Measurements from ENCODE around the gene DIPK1B. TPM values are rescaled to one million over a fixed set of nuclear protein-coding genes. Genes with fewer than 3 reads are reported as not detected.
"Not testable (repeated sequence)": the region's sequence is repeated elsewhere in the genome, so short reads cannot be mapped to it uniquely, and the experiment has no call there.

Gene DIPK1B
- total and polyA plus RNA-seq, 2 donors = 10.8 to 18.9 TPM

DNA sequence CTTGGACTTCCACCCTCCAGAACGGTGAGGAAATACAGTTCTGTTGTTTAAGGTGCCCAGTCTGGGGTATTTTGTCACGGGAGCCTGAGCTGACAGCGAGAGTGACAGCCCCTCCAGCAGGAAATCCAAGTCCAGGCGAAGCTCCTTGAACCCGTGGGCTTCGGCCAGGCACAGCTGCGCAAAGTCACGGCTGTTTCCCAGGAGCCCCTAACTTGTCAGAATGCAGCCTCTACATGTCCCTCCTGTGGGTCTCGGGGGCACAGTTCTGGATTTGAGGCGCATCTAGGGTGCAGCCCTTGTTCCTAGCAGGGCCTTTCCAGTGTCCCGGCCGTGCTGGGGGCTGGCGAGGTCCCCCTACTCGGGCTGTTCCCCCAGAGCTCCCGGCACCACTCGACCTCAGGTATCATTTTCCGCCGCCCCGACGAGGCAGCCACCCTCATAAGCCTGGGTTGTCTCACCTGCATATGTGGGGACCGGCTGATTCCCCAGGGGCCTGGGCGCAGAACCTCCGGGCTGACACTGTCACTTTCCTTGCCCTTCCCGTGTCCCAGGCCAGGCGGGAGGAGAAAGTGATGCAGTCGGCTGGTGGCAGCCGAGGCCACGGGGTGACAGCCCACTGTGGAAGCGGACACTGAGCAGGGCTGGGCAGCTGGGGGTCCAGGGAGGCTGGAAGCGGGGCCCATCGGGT is 41.1 kb downstream of the DIPK1B start:
- no peaks in the 10 kb centered on the region for H3K36me3 ChIP-seq (ENCODE audit: insufficient read depth)
- no peak for DNase-seq (ENCODE audit: extremely low spot score)
- H3K4me3 ChIP-seq (ENCODE audit: low read depth, low read length) = no peak overlapping the region
- H3K4me1 ChIP-seq (ENCODE audit: insufficient read depth) = no peaks in the 10 kb centered on the region
- H3K27ac ChIP-seq (ENCODE audit: low read depth) = no peak overlapping the region
- 87% methylated on average over 31 of the region's 31 CpGs for WGBS

DNA sequence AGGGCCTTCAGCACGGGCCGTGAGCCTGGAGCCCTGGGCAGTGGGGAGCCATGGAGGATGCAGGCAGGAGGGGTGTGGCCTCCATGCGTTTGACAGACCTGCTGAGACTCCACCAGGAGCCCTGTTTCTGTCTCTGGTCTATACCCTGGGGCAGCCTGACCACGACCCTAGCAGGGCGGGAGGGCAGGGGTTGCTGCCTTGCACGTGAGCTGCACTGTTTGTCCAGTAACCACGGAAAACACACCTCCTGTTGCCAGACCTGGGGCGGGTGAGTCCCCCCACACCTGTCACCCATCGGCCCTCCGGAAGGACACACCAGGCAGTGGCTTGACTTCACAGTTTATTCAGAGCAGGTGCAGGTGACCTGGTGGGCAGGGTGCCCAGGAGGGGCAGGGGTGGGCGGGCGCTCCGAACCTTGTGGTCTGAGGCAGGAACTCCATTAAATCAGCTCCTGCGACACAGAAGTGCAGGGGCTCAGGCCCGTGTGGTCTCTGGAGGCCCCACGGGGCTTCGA is 41.7 kb downstream of the DIPK1B start:
- Histone ChIP-seq H3K4me1 (ENCODE audit: insufficient read depth) (no peaks in the 10 kb centered on the region), H3K4me3 (ENCODE audit: low read depth, low read length) (no peak overlapping the region), H3K27ac (ENCODE audit: low read depth) (no peak overlapping the region), H3K36me3 (ENCODE audit: insufficient read depth) (no peaks in the 10 kb centered on the region)
- 76% methylated on average over 17 of the region's 17 CpGs for WGBS
- DNase-seq (ENCODE audit: extremely low spot score) = no peak

DNA sequence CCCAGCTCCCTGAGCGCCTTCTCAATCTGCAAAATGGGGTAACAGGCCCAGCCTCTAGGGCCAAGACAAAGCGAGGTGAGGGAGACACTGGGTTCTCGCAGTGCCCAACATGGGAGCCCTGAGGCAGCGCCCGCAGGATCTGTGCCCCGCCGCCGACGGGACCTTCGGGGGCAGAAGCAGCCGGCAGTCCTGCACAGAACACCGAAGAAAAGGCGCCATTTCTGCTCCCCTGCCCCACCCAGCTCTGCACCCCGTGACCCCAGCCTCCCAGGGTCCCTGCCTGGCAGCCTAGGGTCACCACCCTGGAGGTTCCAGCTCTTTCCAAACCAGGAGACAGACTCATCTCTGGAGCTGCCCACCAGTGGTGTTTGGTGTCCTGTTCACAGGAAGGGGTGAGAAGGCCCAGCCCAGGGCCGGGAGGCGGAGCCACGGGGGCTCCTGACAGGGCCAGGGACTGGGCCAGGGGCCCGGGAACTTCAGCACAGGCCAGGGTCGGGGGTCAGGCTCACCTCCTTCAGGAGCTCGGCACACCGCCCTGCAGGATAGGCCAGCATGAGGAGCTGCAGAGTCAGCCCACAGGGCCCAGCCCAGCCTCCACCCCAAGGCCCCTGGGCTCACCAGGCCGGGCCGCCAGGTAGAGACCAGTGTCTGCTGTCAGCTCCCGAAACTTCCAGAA is 42.4 kb downstream of the DIPK1B start:
- Histone ChIP-seq H3K36me3 (ENCODE audit: insufficient read depth) (no peaks in the 10 kb centered on the region), H3K4me3 (ENCODE audit: low read depth, low read length) (no peak overlapping the region), H3K27ac (ENCODE audit: low read depth) (no peak overlapping the region), H3K4me1 (ENCODE audit: insufficient read depth) (no peaks in the 10 kb centered on the region)
- no peak for DNase-seq (ENCODE audit: extremely low spot score)
- WGBS = 74% methylated on average over 24 of the region's 24 CpGs

DNA sequence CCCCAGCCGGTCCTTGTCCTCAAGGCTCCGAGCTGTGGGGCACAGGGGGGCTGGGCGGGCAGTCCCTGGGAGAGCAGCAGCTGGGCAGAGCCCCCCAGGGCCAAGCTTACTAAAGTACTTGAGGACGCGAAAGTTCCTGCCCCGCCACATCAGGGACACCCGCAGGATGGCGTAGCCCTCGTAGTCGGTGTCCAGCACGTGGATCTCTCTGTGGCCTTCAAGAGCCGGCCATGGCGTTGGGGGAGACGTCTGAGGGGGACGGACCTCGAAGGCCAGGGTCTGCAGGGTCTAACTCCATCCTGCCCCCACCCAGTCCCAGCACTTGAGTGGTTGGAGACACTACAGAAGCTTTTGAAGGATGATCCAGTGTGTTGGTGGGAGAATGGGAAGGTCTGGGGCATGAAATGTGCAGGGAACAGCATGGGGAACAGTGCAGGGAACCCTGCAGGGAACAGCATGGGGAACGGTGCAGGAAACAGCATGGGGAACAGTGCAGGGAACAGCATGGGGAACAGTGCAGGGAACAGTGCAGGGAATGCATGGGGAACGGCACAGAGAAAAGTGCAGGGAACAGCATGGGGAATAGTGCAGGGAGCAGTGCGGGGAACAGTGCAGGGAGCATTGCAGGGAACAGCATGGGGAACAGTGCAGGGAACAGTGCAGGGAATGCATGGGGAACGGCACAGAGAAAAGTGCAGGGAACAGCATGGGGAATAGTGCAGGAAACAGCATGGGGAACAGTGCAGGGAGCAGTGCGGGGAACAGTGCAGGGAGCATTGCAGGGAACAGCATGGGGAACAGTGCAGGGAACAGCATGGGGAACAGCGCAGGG is 43.1 kb downstream of the DIPK1B start:
- not testable (repeated sequence) for H3K27ac ChIP-seq (ENCODE audit: low read depth); H3K36me3 ChIP-seq (ENCODE audit: insufficient read depth); H3K4me1 ChIP-seq (ENCODE audit: insufficient read depth); H3K4me3 ChIP-seq (ENCODE audit: low read depth, low read length); DNase-seq (ENCODE audit: extremely low spot score)
- 88% methylated on average over 22 of the region's 22 CpGs for WGBS

DNA sequence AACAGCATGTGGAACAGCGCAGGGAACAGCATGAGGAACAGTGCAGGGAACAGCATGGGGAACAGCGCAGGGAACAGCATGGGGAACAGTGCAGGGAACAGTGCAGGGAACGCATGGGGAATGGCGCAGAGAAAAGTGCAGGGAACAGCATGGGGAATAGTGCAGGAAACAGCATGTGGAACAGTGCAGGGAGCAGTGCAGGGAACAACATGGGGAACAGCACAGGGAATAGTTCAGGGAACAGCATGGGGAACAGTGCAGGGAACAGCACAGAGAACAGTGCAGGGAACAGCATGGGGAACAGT is 43.7 kb downstream of the DIPK1B start:
- no peak for DNase-seq (ENCODE audit: extremely low spot score)
- H3K4me1 ChIP-seq (ENCODE audit: insufficient read depth) = no peaks in the 10 kb centered on the region
- no peak overlapping the region for H3K27ac ChIP-seq (ENCODE audit: low read depth)
- H3K4me3 ChIP-seq (ENCODE audit: low read depth, low read length) = no peak overlapping the region
- WGBS = 97% methylated on average over 4 of the region's 4 CpGs
- H3K36me3 ChIP-seq (ENCODE audit: insufficient read depth) = no peaks in the 10 kb centered on the region

DNA sequence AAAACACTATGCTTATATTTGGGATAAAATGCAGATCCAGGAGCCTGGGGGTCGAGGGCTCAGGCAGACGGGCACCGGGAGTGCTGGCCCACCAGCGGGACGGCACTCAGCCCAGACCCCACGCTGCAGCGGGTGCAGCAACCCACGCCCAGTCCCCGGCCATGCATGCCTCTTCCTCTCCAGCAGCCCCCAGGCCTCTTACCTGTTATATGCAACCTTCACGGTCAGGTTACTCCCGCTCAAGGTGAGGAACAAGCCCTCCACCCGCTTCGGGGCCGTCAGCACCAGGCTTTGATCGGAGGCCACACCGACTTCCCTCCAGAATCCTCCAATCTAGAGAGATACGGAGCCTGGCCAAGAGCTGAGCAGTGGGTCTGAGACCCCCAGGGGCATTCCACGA is 44.5 kb downstream of the DIPK1B start:
- Histone ChIP-seq H3K27ac (ENCODE audit: low read depth) (no peak overlapping the region), H3K4me3 (ENCODE audit: low read depth, low read length) (no peak overlapping the region), H3K4me1 (ENCODE audit: insufficient read depth) (no peaks in the 10 kb centered on the region), H3K36me3 (ENCODE audit: insufficient read depth) (no peaks in the 10 kb centered on the region)
- 90% methylated on average over 18 of the region's 18 CpGs for WGBS
- no peak for DNase-seq (ENCODE audit: extremely low spot score)

DNA sequence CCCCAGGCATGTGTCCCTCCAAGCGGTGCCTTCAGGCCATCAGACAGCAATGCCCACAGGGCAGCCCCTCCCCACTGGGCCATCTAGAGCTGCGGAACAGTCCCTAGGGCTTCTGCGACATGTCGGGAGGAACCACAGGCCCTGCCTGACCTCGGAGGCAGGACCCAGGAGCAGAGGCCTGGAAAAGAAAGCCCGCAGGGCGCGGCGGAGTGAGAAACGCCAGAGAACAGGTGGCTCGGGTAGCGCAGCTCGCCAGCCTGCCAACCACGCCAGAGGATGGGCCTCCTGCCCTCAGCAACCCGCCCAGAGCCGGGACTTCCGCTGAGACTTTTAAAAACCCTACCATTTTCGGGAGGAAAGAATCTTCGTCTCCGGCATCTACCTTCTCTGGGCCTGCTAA is 45.0 kb downstream of the DIPK1B start:
- 91% methylated on average over 20 of the region's 20 CpGs for WGBS
- Histone ChIP-seq H3K4me3 (ENCODE audit: low read depth, low read length) (no peak overlapping the region), H3K27ac (ENCODE audit: low read depth) (no peak overlapping the region), H3K4me1 (ENCODE audit: insufficient read depth) (no peaks in the 10 kb centered on the region), H3K36me3 (ENCODE audit: insufficient read depth) (no peaks in the 10 kb centered on the region)
- no peak for DNase-seq (ENCODE audit: extremely low spot score)

DNA sequence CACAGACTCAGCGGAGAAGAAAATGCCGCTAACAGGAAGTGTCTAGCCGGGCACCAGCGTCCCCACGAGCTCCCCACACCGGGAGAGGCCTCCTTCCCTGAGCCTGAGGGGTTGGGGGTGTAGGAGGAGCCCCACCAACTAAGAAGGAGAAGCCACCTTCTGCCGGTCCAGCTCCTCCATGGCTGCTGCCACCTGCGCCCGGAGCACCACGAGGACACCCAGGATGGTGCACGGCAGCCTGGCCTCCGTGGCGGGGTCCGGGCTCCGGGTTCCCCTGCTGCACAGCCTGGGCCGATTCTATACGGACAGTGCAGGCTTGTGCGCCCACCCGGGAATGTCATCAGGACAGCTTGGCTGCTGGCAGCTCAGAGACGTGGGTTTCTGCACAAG is 45.4 kb downstream of the DIPK1B start:
- Histone ChIP-seq H3K4me1 (ENCODE audit: insufficient read depth) (no peaks in the 10 kb centered on the region), H3K4me3 (ENCODE audit: low read depth, low read length) (no peak overlapping the region), H3K27ac (ENCODE audit: low read depth) (no peak overlapping the region), H3K36me3 (ENCODE audit: insufficient read depth) (no peaks in the 10 kb centered on the region)
- no peak for DNase-seq (ENCODE audit: extremely low spot score)
- WGBS = 82% methylated on average over 20 of the region's 20 CpGs

DNA sequence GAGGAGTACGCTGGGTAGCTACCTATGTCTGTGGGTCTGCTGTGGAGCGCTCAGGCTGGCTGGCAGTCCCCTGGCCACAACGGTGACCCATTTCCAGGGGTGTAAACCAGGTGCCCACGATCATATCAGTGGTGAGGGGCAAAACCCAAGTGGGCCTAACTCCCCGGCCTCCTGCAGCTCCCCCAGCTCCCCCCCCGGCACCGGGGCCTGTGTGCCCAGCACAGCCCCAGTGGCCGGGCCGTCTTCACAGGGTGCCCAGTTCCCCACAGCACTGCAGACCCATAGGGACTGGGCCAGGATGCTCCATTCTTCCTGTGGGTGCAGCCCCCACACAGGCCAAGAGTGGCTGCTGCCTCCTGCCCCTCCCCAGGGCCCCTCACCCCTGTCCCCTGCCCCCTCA is 46.6 kb downstream of the DIPK1B start:
- Histone ChIP-seq H3K36me3 (ENCODE audit: insufficient read depth) (no peaks in the 10 kb centered on the region), H3K27ac (ENCODE audit: low read depth) (no peak overlapping the region), H3K4me3 (ENCODE audit: low read depth, low read length) (no peak overlapping the region), H3K4me1 (ENCODE audit: insufficient read depth) (peaks cover 1% of the 10 kb centered on the region)
- WGBS = 80% methylated on average over 9 of the region's 9 CpGs
- no peak for DNase-seq (ENCODE audit: extremely low spot score)

DNA sequence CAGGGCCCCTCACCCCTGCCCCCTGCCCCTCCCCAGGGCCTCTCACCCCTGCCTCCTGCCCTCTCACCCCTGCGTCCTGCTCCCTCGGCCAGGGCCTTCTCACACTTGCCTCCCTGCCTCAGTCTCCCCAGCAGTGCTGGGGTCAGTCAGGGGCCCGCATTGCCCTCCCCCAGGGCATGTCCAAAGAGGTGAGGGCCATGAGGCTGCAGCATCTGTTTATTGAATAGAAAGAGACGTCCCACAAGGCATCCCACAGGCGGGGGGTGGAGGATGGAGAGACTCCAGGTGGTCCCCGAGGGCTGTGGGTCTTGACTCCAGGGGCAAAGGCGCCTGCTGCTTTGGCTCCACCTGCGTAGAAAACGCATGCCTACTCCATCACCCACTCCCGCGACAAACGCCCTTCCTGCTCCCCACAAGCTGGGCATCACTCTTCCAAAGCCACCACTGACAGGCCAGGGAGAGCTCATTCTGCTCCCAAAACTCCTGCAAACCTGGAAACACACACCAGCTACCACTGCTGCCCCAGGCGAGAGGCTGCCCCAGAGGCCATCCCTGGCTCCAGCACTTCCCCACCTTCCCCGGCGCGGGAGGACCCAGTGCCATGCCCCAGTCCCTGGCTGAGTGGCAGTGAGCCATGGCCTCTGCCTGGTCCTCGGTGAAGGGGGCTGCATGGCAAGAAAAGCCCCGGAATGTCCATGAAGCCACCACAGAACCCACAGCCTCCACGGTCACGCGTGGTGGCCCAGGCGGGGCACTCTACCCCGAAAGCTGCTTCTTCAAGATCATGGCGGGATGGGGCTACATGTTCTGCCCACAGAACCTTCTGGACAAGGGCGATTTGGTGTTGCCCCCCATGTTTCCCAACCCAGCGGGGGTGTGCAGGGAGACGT is 47.3 kb downstream of the DIPK1B start:
- 86% methylated on average over 27 of the region's 27 CpGs for WGBS
- Histone ChIP-seq H3K4me1 (ENCODE audit: insufficient read depth) (peaks cover 1% of the 10 kb centered on the region), H3K36me3 (ENCODE audit: insufficient read depth) (no peaks in the 10 kb centered on the region), H3K4me3 (ENCODE audit: low read depth, low read length) (no peak overlapping the region), H3K27ac (ENCODE audit: low read depth) (no peak overlapping the region)
- no peak for DNase-seq (ENCODE audit: extremely low spot score)

DNA sequence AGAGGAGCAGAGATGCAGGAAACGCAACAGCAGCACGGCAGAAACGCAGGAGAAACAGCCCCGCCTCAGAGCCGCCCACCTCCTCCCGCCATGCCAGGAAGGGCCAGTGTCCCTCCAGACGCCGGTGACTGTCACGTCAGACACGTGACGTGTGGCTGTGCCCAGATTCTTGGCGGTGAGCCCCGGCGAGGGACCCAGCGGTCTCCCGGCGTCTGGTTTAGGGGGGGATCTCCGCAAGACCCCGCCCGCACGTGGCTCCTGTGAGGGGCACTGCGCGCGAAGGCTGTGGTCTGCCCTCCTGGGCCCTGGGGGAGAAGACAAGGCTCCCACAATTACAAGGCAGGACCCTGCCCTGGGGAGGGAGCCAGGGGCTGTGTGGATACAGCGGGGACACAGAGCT is 48.1 kb downstream of the DIPK1B start:
- Histone ChIP-seq H3K27ac (ENCODE audit: low read depth) (no peak overlapping the region), H3K36me3 (ENCODE audit: insufficient read depth) (no peaks in the 10 kb centered on the region), H3K4me3 (ENCODE audit: low read depth, low read length) (no peak overlapping the region), H3K4me1 (ENCODE audit: insufficient read depth) (peaks cover 1% of the 10 kb centered on the region)
- WGBS = 75% methylated on average over 25 of the region's 25 CpGs
- DNase-seq (ENCODE audit: extremely low spot score) = no peak

DNA sequence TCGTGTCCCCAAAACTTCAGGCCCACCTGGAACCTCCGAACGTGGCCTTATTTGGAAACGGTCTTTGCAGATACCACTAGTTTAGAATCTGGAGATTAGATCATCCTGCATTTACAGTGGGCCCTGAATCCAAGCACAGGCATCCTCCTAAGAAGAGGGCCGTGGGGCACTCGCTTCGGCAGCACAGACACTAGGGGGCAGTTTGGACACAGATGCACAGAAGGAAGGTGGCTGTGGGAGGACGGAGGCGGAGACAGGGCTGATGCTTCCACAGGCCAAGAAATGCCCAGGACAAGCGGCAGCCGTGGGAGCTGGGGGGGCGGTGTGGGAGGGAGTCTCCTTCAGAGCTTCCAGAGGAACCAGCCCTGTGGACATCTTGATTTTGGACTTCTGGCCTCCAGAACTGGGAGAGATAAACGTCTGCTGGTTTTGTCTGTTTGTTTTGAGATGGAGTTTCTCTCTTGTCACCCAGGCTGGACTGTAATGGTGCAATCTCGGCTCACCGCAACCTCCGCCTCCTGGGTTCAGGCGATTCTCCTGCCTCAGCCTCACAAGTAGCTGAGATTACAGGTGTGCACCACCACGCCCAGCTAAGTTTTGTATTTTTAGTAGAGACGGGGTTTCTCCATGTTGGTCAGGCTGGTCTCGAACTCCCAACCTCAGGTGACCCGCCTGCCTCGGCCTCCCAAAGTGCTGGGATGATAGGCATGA is 48.6 kb downstream of the DIPK1B start:
- DNase-seq (ENCODE audit: extremely low spot score); H3K4me3 ChIP-seq (ENCODE audit: low read depth, low read length); H3K4me1 ChIP-seq (ENCODE audit: insufficient read depth); H3K27ac ChIP-seq (ENCODE audit: low read depth); H3K36me3 ChIP-seq (ENCODE audit: insufficient read depth): not testable (repeated sequence)
- WGBS = 41% methylated on average over 22 of the region's 22 CpGs

DNA sequence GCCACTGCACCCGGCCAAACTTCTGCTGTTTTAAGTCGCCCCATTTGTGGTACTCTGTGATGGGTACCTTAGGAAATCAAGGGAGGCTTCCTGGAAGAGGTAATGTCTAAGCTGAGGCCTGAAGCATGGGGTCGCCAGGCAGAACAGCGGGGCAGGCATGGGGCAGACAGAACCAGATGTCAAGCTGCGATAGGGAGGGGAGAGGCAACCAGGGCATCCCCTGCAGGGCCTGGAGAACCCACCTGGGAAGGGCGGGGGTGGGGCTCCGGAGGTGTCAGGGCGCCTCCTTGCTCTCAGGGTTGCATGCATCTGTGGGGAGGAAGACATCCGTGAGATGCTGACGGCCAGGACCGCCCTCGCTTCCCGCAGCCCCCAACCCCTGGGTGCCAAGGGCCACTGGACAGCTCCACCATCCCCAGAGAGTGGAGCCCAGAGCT is 49.2 kb downstream of the DIPK1B start:
- Histone ChIP-seq H3K36me3 (ENCODE audit: insufficient read depth) (no peaks in the 10 kb centered on the region), H3K27ac (ENCODE audit: low read depth) (no peak overlapping the region), H3K4me1 (ENCODE audit: insufficient read depth) (peaks cover 1% of the 10 kb centered on the region), H3K4me3 (ENCODE audit: low read depth, low read length) (no peak overlapping the region)
- 86% methylated on average over 13 of the region's 13 CpGs for WGBS
- DNase-seq (ENCODE audit: extremely low spot score) = no peak
